HepG2 (cell line): ENCODE results near the gene CRK. TPM values are rescaled to one million over a fixed set of nuclear protein-coding genes. Genes with fewer than 3 reads are reported as not detected.

Source experiments
- IKZF4 ChIP-seq: sonication (generic); formaldehyde crosslinking; IDR thresholded peaks from 2 replicates; pipeline ENCODE4 v1.5.1; 2020; ENCODE audit warnings: borderline replicate concordance, mild to moderate bottlenecking, low read depth, missing genetic modification reagents; ENCODE audit errors: not compliant biosample characterization
- MEIS2 ChIP-seq: sonication (generic); formaldehyde crosslinking; IDR thresholded peaks from 2 replicates; pipeline ENCODE4 v1.9.0; 2021; ENCODE audit warnings: mild to moderate bottlenecking, missing genetic modification reagents
- NFKBIZ ChIP-seq: IDR thresholded peaks from 2 replicates; pipeline ENCODE4 v1.6.1; 2018; ENCODE audit warnings: missing genetic modification reagents, missing compliant biosample characterization
- POLR2AphosphoS2 ChIP-seq: IDR thresholded peaks from 2 replicates; pipeline ENCODE4 v1.6.1; 2011; ENCODE audit warnings: low read depth, low read length, improper control_type of control experiment
- TCF12 ChIP-seq, 2 experiments: fragments of 450-650 bp in 1 of 2; sonication (generic) in 1 of 2; formaldehyde crosslinking in 1 of 2; IDR thresholded peaks; 2 replicates each; pipeline versions ENCODE4 v1.6.1 to v1.8.0; 2017 to 2022; ENCODE audit warnings: antibody characterized with exemption in 1 of 2, mild to moderate bottlenecking in 1 of 2, missing genetic modification reagents in 1 of 2, moderate library complexity in 1 of 2
- ZNF136 ChIP-seq: sonication (generic); formaldehyde crosslinking; IDR thresholded peaks from 2 replicates; pipeline ENCODE4 v1.8.1; 2022; ENCODE audit warnings: low read depth, mild to moderate bottlenecking, moderate library complexity, missing genetic modification reagents
- ZNF160 ChIP-seq: sonication (generic); formaldehyde crosslinking; IDR thresholded peaks from 2 replicates; pipeline ENCODE4 v1.8.0; 2022; ENCODE audit warnings: mild to moderate bottlenecking, inconsistent platforms, missing genetic modification reagents
- ZNF878 ChIP-seq: sonication (generic); formaldehyde crosslinking; IDR thresholded peaks from 2 replicates; pipeline ENCODE4 v1.8.1; 2023; ENCODE audit warnings: mild to moderate bottlenecking, missing genetic modification reagents, moderate library complexity
- ZSCAN20 ChIP-seq: sonication (generic); formaldehyde crosslinking; IDR thresholded peaks from 2 replicates; pipeline ENCODE4 v1.4.0; 2020; ENCODE audit warnings: missing genetic modification reagents, mild to moderate bottlenecking, borderline replicate concordance
- polyA plus RNA-seq, 8 experiments: library from polyadenylated mRNA; depleted of rRNA in 3 of 8; stranded (reverse) in 7 of 8; unstranded in 1 of 8; fragments of >200 nt; fragmentation: Illumina TruSeq in 4 of 8; extraction: Trizol in 4 of 8; gene quantifications; 2 replicates each; pipeline versions ENCODE4 v1.2.1 to v1.2.3, GENCODE V29; 2011 to 2016; ENCODE audit warnings: low read depth in 4 of 8, missing spikeins in 1 of 8, mixed read lengths in 1 of 8; ENCODE audit not compliant: insufficient read depth in 1 of 8
- total RNA-seq, 5 experiments: library from RNA; depleted of rRNA; stranded (reverse); fragments of >200 nt; fragmentation: Illumina TruSeq; extraction: Trizol; gene quantifications; 2 replicates each; pipeline ENCODE4 v1.2.3, GENCODE V29; 2016; ENCODE audit warnings: low read depth in 1 of 5
- TF ChIP-seq, protein P1 (sequence below): IDR thresholded peaks from 2 replicates; pipeline ENCODE4 v1.6.1; 2016; ENCODE audit warnings: missing compliant biosample characterization, missing genetic modification reagents, borderline replicate concordance
- TF ChIP-seq, protein P2 (sequence below): sonication (generic); formaldehyde crosslinking; IDR thresholded peaks from 2 replicates; pipeline ENCODE4 v1.4.0; 2020; ENCODE audit warnings: missing genetic modification reagents
- TF ChIP-seq, protein P3 (sequence below): sonication (generic); formaldehyde crosslinking; IDR thresholded peaks from 2 replicates; pipeline ENCODE4 v1.4.0; 2020; ENCODE audit warnings: low read depth, missing genetic modification reagents
- TF ChIP-seq, protein P4 (sequence below): sonication (generic); formaldehyde crosslinking; IDR thresholded peaks from 2 replicates; pipeline ENCODE4 v1.5.0; 2020; ENCODE audit warnings: mild to moderate bottlenecking, missing genetic modification reagents, borderline replicate concordance
- TF ChIP-seq, protein P5 (sequence below): sonication (generic); formaldehyde crosslinking; IDR thresholded peaks from 2 replicates; pipeline ENCODE4 v1.4.0; 2020; ENCODE audit warnings: missing genetic modification reagents

CRK gene
- total and polyA plus RNA-seq, 2 of the 13 experiments (the other 11 are each of a cell fraction or from before 2014, with no cell fraction given), result 47.4 to 54.2 TPM

DNA sequence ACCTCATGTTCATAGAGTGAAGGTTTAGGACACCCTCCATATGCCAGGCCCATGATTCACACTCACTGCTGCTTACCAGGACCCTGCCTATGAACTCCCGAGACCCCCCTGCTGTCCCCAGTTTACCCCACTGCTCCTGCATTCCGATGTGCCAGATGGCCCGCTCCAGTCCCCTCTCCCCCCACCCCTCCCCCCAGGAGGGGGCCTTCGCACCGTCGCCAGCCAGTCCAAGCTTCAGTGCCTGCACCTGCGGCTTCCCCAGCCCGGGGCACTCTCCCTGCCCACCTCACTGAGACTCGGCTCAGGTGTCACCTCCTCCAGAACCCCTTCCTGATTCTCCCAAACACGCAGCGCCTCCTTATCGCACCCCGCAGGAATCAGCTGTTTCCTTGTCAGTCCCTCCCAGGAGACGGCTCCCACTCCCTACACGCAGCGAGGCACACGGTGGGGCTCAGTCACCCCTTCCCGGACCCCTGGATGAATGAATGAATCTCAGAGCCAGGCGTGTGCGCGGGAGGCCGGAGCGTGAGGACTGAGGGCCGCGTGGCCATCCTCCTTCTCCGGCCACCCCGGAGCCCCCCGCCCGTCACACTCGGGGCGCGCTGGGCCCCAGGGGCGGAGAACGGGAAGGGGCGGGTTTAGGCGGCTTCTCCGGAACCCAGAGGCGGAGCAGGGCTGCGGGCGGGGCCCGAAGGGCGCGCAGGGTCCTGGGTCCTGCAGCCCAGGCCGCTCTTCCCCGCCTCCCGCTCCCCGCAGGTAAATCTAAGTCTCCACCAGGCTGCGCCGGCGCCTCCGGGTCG lies 34.8 kb upstream of the CRK start (continued):
- TF ChIP-seq, protein P1, sequence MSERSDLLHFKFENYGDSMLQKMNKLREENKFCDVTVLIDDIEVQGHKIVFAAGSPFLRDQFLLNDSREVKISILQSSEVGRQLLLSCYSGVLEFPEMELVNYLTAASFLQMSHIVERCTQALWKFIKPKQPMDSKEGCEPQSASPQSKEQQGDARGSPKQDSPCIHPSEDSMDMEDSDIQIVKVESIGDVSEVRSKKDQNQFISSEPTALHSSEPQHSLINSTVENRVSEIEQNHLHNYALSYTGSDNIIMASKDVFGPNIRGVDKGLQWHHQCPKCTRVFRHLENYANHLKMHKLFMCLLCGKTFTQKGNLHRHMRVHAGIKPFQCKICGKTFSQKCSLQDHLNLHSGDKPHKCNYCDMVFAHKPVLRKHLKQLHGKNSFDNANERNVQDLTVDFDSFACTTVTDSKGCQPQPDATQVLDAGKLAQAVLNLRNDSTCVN (CRISPR knock-in tag), result 0 out of 2 replicates have a peak, but pooled peaks have one; percentile 53
- TF ChIP-seq ZSCAN20 (CRISPR knock-in tag) (peak; percentile 78; the same call in 1 of the 2 replicates), IKZF4 (CRISPR knock-in tag) (no peak), ZNF878 (CRISPR knock-in tag) (no peak), MEIS2 (CRISPR knock-in tag) (peak; percentile 42; the same call in 1 of the 2 replicates), POLR2AphosphoS2 (no peak), ZNF136 (CRISPR knock-in tag) (peak; percentile 55; the same call in 1 of the 2 replicates), TCF12 (IDR thresholded peaks at IDR 0.05) (no peak), TCF12 (CRISPR knock-in tag; IDR thresholded peaks at IDR 0.05) (peak; percentile 59; the same call in 1 of the 2 replicates), ZNF160 (CRISPR knock-in tag) (peak; percentile 66; the same call in 1 of the 2 replicates), NFKBIZ (CRISPR knock-in tag) (0 out of 2 replicates have a peak, but pooled peaks have one; percentile 27)
- TF ChIP-seq, protein P2, sequence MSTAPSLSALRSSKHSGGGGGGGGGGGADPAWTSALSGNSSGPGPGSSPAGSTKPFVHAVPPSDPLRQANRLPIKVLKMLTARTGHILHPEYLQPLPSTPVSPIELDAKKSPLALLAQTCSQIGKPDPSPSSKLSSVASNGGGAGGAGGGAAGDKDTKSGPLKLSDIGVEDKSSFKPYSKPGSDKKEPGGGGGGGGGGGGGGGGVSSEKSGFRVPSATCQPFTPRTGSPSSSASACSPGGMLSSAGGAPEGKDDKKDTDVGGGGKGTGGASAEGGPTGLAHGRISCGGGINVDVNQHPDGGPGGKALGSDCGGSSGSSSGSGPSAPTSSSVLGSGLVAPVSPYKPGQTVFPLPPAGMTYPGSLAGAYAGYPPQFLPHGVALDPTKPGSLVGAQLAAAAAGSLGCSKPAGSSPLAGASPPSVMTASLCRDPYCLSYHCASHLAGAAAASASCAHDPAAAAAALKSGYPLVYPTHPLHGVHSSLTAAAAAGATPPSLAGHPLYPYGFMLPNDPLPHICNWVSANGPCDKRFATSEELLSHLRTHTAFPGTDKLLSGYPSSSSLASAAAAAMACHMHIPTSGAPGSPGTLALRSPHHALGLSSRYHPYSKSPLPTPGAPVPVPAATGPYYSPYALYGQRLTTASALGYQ, result 0 out of 2 replicates have a peak, but pooled peaks have one; percentile 28
- TF ChIP-seq, protein P3, sequence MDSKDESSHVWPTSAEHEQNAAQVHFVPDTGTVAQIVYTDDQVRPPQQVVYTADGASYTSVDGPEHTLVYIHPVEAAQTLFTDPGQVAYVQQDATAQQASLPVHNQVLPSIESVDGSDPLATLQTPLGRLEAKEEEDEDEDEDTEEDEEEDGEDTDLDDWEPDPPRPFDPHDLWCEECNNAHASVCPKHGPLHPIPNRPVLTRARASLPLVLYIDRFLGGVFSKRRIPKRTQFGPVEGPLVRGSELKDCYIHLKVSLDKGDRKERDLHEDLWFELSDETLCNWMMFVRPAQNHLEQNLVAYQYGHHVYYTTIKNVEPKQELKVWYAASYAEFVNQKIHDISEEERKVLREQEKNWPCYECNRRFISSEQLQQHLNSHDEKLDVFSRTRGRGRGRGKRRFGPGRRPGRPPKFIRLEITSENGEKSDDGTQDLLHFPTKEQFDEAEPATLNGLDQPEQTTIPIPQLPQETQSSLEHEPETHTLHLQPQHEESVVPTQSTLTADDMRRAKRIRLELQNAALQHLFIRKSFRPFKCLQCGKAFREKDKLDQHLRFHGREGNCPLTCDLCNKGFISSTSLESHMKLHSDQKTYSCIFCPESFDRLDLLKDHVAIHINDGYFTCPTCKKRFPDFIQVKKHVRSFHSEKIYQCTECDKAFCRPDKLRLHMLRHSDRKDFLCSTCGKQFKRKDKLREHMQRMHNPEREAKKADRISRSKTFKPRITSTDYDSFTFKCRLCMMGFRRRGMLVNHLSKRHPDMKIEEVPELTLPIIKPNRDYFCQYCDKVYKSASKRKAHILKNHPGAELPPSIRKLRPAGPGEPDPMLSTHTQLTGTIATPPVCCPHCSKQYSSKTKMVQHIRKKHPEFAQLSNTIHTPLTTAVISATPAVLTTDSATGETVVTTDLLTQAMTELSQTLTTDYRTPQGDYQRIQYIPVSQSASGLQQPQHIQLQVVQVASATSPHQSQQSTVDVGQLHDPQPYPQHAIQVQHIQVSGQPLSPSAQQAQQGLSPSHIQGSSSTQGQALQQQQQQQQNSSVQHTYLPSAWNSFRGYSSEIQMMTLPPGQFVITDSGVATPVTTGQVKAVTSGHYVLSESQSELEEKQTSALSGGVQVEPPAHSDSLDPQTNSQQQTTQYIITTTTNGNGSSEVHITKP (CRISPR knock-in tag), result no peak
- TF ChIP-seq, protein P4, sequence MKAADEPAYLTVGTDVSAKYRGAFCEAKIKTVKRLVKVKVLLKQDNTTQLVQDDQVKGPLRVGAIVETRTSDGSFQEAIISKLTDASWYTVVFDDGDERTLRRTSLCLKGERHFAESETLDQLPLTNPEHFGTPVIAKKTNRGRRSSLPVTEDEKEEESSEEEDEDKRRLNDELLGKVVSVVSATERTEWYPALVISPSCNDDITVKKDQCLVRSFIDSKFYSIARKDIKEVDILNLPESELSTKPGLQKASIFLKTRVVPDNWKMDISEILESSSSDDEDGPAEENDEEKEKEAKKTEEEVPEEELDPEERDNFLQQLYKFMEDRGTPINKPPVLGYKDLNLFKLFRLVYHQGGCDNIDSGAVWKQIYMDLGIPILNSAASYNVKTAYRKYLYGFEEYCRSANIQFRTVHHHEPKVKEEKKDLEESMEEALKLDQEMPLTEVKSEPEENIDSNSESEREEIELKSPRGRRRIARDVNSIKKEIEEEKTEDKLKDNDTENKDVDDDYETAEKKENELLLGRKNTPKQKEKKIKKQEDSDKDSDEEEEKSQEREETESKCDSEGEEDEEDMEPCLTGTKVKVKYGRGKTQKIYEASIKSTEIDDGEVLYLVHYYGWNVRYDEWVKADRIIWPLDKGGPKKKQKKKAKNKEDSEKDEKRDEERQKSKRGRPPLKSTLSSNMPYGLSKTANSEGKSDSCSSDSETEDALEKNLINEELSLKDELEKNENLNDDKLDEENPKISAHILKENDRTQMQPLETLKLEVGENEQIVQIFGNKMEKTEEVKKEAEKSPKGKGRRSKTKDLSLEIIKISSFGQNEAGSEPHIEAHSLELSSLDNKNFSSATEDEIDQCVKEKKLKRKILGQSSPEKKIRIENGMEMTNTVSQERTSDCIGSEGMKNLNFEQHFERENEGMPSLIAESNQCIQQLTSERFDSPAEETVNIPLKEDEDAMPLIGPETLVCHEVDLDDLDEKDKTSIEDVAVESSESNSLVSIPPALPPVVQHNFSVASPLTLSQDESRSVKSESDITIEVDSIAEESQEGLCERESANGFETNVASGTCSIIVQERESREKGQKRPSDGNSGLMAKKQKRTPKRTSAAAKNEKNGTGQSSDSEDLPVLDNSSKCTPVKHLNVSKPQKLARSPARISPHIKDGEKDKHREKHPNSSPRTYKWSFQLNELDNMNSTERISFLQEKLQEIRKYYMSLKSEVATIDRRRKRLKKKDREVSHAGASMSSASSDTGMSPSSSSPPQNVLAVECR (CRISPR knock-in tag), result peak; percentile 74
- TF ChIP-seq, protein P5, sequence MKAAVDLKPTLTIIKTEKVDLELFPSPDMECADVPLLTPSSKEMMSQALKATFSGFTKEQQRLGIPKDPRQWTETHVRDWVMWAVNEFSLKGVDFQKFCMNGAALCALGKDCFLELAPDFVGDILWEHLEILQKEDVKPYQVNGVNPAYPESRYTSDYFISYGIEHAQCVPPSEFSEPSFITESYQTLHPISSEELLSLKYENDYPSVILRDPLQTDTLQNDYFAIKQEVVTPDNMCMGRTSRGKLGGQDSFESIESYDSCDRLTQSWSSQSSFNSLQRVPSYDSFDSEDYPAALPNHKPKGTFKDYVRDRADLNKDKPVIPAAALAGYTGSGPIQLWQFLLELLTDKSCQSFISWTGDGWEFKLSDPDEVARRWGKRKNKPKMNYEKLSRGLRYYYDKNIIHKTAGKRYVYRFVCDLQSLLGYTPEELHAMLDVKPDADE (CRISPR knock-in tag), result no peak
